ENCODE measurements around the gene KATNAL2.

The KATNAL2 gene

DNA sequence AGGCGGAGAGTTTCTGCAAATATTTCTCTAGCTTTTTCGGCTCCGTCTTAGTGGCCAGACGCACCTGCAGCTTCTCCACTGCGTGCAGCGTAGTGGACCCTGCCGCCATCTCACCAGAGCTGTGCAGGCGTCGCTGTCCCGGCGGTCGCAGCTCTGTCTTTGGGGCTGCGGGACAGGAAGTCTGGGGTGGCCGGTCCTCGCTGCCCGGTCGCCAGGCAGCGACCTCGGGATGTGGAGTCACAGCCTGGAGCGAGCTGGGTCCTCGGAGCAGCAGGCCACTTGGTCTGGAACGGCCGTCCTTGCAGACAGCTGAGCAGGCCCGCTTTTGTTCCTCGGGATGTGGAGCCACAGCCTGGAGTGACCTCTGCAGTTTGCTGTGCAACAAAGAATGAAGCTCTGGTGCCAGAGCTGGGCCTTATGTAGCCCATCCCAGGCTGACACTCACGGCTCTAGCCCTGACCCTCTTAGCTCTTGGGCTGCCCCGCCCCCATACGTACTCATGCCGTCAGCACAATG is 117.8 kb downstream of the KATNAL2 start, which contains the start of gene ELOA2:
TSS of gene ELOA2 (minus strand) at position 466 of the 516 bp plus-strand sequence. CDS start at position 109, 357 bp downstream.
- DNase-seq (ENCODE audit: low read depth in 2 of 2) = no peak

DNA sequence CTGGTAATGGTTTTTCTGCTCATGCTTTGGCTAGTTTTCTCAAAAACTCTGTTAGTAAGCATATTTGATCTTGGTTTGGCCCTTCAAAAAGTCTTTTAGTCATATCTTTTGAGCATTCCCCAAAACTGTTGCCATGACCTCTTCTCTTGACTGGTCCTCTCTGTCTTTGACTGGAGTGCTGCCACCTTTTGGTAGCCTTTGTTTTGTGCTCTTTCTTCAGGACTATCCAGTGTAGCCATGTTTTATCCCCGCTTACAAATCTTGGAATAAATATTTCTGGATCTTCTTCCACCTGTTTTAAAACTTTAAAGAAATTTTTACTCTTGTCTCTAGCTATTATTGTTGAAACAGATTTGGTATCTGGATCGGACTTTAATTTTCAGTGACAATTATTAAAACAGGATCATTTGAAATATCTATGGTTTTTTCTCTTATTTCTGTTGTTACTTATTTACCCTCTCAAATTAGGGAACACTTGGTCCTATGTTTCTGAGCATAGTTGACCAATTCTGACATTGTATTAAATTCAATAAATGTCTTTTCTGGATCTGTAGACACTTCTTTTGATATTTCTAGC is 119.0 kb downstream of the KATNAL2 start:
- DNase-seq (ENCODE audit: low read depth in 2 of 2) = no peak

DNA sequence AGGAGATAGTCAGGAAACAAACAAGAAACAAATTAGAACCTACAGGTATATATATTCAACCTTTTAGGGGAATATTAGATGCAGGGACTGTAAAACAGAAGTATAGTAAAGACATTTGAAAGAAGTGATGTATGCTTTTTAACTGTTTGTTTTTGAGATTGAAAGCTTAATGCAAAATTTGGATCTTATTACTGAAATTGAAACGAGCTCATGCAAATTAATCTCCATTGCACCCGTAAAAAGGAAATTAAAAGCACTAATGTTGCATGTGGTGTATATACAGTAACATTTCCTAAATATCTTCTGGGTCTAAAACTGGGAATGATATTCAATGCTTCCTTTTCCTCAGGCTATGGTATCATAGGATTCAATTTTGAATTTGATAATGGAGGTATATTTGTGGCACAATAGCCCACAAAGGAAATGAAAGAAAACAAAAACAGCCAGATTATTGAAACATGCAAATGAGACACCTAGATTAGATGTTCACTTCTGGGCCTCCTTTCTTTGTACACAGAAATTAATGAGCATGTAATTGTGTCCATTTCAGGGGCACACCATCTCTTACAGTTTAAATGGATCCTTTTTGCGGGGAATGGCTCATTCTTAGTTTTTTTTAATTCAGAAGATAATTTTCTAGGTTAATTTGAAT is 119.7 kb downstream of the KATNAL2 start:
- DNase-seq (ENCODE audit: low read depth in 2 of 2) = no peak

DNA sequence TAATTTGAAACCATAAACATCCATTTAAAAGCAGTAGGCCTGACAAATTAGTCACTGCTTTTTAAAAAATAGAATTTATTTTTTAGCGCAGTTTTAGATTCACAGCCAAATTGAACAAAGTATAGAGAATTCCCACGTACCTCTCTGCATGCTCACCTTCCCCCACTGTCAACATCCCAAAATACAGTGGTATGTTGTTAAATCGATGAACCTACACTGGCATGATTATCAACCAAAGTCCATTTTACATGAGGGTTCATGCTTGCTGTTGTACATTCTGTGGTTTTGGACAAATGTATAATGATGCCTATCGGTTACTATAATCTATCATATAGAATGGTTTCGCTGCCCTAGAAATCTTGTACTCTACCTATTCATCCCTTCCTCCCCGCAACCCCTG is 123.6 kb downstream of the KATNAL2 start:
- no peak for DNase-seq (ENCODE audit: low read depth in 2 of 2)

DNA sequence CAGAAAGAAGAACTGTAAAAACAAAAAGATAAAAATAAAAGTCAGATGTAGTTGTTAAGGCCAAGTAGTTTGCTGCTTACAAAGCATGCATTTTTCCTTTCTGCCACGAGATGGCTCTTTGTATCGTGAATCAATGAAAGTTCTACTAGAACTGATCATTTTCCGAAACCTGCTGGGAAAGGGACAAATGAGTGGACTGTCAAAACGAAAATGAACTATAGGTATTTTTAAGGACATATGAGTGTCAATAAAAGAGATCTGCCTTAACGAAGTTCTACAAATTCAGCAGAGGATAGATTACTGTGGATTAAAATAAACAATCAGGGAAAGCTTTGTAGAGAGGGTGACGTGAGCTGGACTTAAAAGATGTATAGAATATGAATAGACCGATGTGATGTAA is 133.1 kb downstream of the KATNAL2 start:
- DNase-seq (ENCODE audit: low read depth in 2 of 2) = no peak

DNA sequence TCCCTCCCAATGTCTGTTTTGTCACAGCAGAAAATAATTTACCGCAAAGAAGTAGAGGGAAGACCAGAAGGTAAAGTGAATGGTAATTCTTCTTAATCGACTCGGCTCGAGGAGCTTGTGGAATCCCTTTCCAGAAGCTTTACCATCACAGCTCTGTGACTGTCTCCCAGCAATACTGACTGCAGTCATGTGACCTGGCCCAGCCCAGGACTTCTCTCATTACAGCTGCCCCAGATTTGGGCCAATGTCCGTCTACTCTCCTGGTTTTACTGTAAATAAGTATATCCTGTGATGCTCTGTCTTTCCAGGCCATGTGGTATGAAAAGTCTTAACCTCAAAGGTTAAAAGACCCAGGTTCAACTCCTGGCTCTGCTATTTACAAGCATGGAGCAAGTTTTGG is 137.0 kb downstream of the KATNAL2 start:
- DNase-seq (ENCODE audit: low read depth in 2 of 2) = no peak

DNA sequence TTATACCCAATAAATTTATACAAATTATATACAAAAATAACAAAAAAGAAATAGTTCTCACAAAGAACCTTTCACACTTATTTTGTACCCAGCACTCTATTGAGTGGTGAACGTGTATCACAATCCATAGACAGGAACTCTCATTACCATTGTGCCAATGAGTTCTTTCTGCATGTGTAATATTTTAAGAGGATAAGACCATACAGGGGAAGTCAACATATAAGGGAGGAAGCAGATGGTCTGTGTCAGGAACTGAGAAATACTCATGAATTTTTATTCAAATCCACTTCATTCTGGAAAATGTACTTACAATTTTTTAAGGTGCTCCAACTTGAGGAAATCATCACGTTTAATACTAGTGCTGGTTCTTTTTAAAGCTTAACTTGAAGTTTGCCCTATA is 145.1 kb downstream of the KATNAL2 start:
- DNase-seq (ENCODE audit: low read depth in 2 of 2) = no peak

DNA sequence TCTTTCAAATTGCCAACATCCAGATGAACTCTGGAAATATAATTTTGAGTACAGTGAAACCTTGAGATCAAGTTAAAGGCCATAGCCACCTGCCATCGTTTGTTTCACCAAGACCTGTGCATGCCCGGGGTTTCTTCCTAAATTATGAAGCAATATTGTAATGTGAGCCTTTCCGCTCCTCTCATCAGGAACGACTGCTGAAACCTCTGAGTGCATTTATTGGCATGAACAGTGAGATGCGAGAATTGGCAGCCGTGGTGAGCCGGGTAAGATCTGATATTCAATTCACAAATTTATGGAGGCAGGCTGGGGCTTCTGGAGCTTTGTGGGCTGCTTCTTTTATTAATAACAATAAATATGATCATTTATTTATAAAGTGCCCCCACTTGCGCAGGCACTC is 145.7 kb downstream of the KATNAL2 start:
- no peak for DNase-seq (ENCODE audit: low read depth in 2 of 2)

DNA sequence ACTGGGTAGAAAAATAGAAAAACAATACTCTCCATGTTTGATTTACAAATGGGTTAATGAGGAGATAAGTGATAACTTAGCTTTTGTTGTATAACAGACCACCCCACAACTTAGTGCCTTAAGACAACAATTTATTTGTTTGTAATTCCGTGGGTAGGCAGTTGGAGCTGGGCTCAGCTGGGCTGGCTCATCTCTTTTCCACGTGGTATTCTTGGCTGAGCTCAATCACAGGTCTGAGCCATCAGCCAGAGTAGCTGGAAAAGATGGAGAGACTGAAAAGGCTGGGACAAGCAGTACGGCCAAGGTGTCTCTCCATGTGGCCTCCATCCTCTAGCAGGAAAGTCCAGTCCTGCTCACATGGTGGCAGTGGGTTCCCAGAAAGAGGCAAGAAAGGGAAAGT is 150.2 kb downstream of the KATNAL2 start:
- no peak for DNase-seq (ENCODE audit: low read depth in 2 of 2)

DNA sequence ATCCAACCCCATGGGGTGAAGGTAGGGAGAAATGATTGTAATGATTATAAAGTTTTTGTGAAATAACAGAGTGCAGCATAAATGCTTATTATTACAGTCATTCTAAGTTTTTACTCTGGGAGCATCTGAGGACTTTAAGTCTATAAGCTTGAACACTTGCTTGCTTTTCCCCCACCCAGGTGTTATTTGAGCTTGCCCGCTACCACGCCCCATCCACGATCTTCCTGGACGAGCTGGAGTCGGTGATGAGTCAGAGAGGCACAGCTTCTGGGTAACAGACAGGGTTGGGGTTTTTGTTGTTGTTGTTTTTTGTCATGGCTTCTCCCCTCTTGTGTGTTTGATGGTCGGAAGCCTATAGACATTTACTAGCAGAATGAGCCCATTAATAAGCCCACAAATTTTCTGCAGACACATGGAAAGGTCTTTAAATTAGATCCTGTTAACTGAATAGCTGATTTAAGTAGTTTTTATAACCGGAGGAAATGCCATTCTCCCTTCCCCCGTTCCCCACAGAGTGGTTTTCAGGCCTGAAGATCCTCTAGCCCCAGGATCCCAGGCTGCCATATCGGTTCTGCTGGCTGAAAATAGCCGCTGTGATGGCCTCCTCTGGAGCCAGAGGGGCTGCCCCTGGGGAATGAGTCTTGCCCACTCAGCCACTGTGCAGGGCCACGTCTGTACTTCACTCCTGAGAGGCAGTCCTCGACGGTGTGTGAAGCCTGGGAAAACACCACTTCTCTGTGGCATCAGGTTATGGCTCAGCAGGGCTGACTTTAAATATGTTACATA is 157.9 kb downstream of the KATNAL2 start:
- no peak for DNase-seq (ENCODE audit: low read depth in 2 of 2)

DNA sequence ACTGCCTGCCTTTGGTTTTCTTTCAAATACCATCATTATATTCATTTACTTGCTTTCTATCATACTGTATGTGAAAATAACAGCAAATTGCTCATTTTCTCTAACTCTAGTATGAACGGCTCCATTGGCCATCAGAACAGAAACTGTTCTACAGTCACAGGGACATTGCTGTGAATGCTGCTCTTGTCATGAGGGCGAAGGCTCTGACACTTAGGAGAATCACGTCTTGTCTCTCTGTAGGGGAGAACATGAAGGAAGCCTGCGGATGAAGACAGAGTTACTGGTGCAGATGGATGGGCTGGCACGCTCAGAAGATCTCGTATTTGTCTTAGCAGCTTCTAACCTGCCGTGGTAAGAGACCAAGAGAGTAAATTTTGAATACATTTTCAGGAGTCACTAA is 159.7 kb downstream of the KATNAL2 start:
- DNase-seq (ENCODE audit: low read depth in 2 of 2) = no peak

DNA sequence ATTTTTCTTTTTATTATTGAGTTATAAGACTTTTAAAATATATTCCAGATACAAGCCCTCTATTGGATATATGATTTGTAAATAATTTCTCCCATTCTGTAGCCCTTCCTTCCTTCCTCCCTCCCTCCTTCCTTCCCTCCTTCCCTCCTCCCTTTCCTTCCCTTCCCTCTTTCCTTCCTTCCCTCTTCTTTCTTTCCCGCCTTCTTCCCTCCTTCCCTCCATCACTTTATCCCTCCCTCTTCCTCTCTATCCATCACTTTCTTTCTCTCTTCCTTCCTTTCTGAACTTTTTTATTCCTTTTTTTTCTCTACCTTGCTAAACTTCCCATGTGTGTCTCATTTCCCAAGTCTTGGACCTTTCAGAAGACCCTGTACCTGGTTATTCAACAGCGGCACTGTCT is 163.5 kb downstream of the KATNAL2 start:
- DNase-seq (ENCODE audit: low read depth in 2 of 2) = no peak

DNA sequence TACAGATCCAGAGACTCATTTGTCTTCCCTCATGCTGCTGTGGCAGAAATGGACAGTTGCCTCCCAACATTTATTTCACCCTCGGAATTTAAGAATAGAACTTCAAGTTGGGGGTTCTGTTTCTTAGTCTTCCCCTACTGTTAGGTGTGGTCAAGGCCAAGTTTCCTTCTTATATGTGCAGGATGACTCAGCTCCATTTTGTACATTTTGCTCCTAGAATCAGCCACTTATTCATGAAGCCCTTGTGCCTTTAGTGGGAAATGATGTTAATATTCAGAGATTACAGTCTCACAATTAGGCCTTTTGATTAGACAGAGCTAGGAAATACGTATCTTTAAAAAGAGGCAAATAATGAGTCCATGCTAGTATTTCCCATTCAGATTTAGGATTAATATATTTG is 164.2 kb downstream of the KATNAL2 start:
- no peak for DNase-seq (ENCODE audit: low read depth in 2 of 2)

DNA sequence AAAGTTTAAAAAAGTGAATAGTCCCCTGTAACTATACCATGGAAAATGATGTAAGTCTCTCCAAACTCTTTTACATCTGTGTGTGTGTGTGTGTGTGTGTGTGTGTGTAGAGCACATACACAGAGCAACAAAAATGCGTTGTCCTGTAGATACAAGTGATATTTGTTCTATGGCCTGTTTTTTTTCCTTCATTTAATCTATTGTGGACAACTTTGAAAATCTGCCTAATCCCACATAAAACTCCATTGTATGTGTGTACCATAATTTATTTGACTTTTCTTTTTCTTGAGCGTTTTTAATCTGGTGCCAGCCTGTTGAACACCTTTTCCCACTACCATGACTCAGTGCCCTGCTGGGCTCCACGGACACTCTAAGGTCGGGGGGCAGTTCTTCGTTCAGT is 170.3 kb downstream of the KATNAL2 start:
- DNase-seq (ENCODE audit: low read depth in 2 of 2) = no peak

DNA sequence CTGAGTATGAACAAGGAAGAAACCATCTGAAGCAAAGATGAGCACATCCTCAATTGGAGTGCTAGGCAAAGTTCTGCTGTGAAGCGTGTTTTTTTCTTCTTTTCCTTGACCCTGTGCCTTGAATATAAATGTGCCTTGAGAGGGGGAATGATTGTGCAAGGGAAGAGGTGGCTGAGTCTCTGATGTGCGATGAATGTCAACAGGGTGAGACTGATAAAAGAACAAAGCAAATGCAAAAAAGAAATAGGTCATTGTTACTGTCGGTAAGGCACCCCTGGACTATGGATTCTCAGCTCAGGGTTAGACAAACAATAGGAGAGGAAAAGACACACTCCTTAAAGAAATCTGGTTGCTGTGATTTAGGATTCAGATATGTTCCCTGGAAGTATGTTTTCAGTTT is 178.4 kb downstream of the KATNAL2 start:
- no peak for DNase-seq (ENCODE audit: low read depth in 2 of 2)

DNA sequence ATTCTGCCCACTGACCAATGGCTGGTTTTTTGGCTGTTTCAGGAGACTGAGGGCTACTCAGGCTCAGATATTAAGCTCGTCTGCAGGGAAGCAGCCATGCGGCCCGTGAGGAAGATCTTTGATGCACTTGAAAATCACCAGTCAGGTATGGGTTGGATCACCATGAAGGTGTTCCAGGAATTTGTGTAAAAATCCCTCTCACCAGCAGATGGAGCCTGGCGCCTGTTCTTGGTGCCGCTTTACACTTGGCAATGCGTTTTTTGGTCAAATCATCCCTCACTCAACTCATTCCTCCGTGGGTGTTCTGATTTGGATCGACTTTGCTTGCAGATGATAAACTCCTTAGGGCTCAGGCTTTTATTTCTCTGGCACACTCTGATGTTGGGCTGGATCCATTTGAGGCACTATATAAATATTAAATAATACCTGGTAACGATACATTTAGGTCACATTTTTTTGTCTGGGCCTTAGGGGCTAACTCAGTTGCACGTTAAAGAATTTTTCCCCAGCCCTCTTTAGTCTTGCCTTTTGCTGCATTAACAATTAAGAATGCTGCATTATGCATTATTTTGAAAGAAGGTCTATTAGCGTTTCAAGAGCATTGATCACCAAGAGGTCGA is 182.9 kb downstream of the KATNAL2 start:
- DNase-seq (ENCODE audit: low read depth in 2 of 2) = peak; percentile 52 to 62

DNA sequence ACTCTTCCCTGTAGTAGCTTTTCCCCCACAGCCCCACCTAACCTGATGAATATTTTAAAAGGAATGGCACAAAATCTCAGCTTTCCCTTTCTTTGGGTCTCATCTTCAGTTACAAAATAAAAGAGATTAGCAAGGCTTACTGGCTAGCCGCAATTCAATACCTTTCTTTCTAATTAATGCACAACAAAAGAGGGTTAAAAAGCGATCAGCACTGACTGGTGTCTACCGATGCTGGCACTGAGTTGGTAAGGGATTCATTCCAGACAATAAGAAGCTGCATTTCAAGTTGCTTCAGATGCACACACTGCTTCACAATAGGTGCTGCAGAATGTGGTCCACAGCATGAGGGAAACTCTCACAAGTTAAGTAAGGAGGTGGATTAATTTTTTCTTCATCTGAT is 191.0 kb downstream of the KATNAL2 start:
- no peak for DNase-seq (ENCODE audit: low read depth in 2 of 2)

DNA sequence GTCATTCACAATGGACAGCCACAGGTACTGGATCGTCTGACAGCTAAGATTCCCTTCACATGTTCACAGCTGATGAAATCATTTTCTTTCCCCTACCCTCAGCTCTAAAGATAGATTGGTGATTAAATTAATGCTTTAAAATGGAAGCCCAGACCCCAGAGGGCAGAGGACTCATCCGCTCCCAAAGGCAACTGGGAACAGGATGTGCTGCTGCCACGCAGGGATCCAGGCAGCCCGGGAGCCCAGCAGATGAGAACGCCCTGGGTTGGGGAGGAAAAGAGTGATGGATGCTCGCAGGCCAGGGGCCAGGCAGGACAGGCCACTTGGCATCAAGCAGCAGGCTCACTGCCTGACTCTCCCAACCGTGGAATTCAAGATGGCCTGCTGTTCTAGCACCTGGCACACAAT is 191.6 kb downstream of the KATNAL2 start:
- no peak for DNase-seq (ENCODE audit: low read depth in 2 of 2)

DNA sequence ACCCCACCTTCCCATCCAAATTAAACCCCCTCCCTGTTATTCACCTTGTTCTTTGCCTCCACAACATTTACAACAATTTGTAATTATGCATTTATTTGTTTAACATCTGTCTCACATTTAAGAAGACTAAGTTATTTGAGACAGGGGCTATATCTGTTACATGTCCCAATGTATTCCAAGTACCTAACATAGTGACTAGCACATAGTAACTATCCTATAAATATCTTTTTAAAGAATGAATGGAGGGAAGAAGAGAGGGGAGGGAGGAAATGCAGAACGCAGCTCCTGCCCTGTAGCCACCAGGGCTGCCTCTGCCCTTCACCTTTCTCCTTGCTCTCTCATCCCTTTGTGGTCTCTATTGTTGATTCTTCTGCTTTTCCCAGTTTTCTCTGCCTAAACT is 192.3 kb downstream of the KATNAL2 start:
- no peak for DNase-seq (ENCODE audit: low read depth in 2 of 2)

DNA sequence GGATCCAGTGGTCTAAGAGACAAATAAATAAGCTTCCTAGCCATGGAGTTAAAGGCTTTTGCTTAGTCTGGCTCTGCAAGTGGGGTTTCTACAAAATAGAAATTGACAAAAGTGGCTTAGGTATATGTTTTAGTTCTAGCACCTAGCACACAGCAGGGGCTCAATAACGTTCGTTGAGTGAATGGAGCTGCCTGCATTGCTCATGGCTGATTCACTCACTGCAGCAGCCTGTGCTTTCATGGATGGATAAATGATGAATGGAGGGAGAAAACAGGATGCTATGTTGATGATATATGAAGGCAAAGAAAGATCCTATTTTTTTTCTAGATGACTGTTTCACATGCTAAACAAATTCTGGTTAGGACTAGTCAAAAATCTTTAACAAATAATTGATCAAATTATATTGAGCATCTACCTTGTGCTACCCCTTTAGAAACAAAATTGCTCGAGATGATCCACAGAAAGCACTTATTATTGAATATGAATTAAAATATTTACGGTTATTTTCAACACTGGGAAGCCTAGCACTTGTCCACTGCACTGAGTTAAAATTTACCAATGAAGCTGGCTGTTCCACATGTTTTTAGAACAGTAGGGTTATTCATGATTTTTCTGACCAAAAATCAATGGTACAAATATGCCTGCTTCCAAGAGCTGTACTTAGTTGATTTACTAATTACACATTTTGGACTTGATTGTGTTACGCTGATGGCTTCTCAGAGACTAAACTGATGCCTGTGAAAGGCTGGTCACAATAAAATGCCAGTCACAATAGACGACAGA is 193.3 kb downstream of the KATNAL2 start:
- DNase-seq (ENCODE audit: low read depth in 2 of 2) = no peak

DNA sequence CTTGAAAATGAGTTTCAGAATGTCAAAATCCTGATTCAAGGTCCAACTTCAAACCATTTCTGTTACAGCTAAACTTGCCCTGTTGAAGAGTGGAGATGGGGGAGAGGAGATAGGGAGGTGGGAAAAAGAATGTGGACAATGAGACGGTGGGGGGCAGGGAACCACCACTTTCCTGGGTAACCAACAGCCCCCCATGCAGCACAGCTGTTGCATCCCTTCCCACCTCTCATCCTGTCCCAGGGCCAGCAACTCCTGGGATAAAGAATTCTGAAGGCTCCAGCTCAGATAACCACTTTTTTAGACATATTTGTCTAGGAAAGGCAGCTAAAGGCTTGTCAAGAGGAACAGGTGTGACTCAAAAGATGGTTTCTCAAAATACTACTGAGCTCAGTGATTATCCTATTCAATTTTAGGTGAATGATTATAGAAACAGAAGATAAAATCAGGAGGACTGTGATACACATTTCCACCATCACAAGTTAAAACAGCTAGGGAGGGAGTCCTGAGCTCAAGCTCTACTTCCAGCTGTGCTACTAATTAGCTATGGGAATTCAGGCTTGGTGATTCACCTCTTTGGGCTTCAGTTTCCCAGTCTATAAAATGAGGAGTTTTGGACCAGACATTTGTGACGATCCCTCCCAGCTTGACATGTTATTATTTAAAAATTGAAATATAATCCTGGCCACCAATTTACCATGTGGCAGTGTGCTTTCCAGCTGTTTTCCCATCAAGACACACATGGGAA is 196.6 kb downstream of the KATNAL2 start:
- no peak for DNase-seq (ENCODE audit: low read depth in 2 of 2)

All from stimulated activated CD4-positive, alpha-beta T cell treated with anti-CD3 and anti-CD28 coated beads, Interleukin-4, amount 100 ng/mL, for 48 hours (primary cell).